T follicular helper cell (primary cell): ENCODE data around the gene NPAS2.

Experiments used
- DNase-seq: peaks from one replicate; pipeline ENCODE4 v3.0.0-alpha.2; 2020; ENCODE audit warnings: low read depth

Gene NPAS2

DNA sequence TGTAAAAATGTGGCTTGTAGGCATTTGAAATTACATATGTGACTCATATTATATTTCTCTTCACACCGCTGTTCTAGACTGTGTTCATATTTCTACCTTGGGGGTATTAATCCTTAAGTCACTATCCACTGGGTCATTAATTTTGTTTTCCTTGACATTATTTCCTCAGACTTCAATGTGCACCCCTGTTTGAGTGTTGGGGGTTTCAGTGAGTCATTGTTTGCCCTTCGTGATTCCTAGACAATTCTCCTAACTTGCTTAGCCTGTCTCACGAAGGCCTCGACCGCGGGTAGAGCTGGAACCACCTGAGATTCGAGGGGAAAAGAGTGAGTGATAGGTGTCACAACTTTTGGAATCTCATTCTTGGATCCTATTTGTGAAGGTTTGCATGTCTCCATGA is 35.1 kb downstream of the NPAS2 start:
- DNase-seq = no peak

DNA sequence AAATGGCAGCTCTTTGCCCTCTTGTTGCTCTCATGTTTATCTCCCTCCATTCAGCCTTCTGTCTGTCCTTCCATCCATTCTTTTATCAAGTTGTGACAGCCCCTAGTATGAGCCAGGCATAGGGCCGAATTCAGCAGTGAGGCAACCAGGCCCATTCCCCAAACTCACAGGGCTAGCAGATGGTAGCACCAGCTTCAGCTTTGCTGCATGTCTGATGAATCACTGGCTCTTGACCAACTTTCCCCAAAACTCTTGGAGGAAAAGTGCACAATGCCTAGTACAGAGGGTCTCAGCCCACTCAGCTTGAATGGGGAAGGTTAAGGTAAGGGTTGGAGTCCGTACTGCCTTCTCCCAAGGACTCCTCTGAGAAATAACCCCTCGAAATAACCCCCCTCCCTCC is 35.7 kb downstream of the NPAS2 start:
- no peak for DNase-seq

DNA sequence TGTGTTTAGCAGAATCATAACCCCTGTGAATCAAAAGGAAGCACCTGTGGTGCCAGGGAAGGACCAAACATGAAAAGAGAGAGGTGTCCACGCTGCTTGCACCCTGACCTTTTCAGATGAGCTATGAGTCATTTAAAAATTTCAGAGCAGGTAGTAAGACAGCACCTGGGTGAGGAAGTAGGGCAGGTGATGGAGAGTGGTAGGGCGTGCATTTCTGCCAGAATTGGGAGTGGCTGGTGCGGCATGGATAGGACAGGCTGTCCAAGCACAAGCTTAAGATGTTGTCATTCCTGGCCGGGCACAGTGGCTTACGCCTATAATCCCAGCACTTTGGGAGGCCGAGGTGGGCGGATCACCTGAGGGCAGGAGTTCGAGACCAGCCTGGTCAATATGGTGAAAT is 36.8 kb downstream of the NPAS2 start:
- DNase-seq = no peak

DNA sequence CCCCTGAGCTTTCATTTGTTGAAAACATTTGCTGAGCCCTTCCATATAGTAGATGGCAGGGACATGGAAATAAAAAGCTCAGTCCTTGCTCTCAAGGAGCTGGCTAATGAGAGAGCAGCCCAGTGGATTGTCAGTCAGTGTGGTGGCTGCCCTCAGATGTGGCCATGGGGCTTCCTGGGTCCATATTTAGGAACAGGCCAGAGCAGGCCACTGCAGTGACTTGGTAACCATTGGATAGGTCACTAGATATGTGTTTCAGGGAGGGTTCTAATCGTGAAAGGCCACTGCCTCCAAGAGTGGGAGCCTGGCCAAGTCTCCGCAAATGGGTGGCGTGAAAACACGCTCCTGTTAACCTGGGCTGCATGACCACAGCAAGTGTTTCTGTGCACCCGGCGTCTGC is 37.4 kb downstream of the NPAS2 start:
- no peak for DNase-seq

DNA sequence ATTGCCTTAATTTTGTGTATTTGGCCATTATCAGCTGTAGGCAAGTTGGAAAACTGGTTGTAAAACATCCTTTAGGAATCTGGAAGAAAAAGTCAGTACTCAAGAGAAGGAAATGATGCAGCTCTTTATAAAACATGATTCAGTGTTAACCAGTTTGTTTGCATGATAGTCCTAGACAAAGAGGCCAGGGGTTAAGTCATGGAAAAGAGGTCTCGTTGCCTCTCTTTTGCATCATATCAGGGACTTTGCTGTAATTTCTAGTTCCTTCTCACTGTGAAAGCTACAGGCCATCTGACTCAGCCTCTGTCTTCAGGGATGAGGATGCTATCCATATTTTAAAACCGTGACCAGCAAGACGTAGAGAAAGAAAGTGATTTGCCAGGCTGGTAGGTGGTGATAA is 38.0 kb downstream of the NPAS2 start:
- DNase-seq = no peak

DNA sequence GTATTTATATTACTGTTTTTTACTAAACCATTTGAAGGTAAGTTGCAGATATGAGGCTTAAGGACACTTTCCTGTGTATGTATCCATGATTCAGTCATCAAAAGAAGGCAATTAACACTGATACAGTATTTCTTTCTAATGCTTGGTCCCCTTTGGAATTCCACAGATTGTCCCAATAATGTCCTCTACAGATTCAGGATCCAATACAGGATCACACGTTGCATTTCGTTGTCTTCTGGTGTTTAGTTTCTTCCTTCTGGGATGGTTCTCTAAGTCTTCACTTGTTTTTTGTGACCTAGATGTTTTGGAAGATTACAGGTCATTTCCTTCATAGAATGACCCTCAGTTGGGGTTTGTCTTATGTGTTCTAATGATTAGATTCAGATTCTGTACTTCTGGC is 40.0 kb downstream of the NPAS2 start:
- no peak for DNase-seq

DNA sequence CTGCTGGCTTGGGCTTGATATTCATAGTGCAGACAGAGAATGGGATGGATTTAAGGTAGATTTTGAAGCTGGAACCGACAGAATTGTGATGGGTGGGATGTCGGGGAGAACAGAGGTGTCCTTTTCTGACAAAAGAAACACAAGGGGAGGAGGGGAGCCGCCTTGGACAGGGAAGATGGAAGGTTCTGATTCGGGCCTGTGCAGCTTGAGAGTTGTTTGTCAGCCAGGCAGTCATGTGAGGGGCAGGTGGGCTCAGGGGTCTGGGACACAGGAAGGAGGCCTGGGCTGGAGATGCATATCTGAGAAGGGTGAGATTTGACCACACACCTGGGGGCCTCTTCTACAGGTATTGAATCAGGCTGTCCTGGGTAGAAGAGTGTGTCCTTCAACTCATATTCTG is 41.4 kb downstream of the NPAS2 start:
- DNase-seq = no peak

DNA sequence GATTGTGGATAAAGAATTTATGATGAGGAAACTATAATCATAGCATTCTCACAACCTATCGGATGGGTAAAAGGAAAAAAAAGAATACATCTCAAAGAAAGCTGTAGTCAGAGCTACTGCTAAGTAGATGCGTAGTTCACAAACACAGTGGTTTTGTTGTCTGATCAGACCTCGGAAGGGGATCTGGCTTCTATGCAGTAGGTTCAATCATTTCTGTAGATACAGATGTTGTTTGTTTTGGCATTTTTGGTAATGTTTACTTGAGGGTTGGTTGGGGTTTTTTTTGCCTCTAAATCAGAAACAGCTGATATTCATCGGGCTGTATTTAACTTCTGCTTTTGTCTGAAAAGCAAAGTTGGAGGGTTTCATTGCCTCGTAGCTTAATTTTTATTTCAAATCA is 42.1 kb downstream of the NPAS2 start:
- no peak for DNase-seq

DNA sequence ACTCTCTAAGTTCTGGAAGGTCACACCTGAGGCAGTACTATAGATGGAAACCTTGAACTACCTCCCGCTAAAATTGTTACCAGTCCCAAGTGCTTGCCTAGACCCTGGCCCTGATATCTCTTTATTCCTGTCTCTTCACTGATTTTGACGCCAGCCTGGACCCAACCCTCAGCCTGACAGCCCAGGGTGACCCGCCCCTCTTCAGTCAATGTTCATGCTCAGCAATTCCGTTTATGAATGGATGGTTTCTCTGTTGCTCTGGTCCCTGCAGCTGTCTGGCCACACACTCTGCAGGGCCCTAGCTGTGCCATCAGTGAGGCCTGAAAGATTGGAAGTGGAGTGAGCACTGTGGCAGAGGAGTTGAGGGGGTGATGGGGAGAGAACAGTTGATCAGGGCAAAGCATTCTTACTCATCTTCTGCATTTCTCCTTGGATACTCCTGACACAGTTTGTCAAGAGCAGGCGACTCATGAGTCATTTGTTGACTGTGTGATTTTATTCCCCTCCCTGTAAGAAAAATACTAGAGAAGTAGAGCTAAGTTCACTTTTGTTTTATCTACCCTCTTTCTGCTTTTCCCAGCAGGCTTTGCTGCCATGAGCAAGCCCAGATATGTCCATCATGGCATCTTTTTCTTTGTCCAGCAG is 46.0 kb downstream of the NPAS2 start:
- DNase-seq = no peak

DNA sequence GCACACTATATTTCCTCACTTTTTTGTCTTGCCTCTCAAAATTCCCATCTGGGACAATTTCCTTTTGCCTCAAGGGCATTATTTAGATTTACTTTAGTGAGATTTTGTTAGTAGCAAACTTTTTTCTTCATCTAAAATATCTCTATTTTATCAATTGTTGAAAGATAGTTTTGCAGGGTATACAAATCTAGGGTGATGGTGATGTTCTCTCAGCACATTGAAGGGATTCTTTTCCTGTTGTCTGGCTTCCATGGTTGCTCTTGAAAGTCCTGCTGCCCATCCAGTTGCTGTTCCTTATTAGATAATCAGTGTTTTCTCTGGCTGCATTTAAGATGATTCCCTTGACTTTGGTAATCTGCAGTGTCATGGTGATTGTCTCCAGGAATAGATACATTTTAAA is 48.1 kb downstream of the NPAS2 start:
- DNase-seq = no peak

DNA sequence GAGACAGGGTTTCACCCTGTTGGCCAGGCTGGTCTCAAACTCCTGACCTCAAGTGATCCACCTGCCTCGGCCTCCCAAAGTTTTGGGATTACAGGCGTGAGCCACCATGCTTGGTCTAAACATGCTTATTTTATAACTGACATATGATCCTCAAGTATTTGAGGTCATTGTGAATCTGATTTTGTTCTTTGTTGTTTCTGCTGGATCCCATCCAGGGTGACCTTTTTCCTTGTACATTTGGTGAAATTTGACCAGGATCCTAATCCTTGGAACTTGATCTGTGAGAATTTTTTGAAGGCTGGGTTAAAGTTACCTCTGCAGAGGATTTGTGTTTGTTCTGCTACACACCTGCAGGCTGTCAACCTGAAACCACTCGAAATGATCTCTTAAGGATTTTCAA is 49.2 kb downstream of the NPAS2 start:
- DNase-seq = no peak

DNA sequence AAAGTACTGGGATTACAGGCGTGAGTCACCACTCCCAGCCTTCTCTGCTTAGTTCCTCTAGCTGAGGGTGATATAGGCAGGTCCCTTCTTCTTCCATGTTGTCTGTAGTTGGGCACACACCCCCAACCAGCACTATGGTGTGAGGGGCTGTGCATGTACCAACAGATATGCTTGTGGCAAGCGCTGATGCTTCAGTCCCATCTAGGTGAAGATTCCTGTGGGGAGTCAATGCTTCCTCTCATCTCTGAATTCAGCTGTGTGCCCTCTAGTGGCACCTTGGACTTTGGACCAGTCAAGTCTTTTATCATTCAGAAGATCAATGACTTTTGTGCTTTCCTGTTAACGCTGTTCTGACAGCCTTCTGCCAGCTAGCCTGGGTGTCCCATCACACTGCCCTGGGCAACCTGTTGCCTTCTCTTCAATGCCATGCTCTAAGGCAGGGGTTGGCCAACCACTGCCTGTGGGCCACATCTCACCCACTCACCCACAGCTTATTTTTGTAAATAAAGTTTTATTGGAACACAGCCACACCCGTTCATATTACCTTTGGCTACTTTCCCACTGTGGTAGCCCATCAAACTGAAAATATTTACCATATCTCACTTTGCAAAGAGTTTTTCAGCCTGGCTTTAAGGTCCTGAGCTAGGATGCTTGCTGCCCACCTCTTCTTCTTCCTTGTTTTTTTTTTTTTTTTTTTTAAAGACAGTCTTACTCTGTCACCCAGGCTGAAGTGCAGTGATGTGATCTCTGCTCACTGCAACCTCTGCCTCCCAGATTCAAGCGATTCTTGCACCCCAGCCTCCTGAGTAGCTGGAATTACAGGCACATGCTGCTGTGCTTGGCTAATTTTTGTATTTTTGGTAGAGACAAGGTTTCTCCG is 51.0 kb downstream of the NPAS2 start:
- DNase-seq = no peak

DNA sequence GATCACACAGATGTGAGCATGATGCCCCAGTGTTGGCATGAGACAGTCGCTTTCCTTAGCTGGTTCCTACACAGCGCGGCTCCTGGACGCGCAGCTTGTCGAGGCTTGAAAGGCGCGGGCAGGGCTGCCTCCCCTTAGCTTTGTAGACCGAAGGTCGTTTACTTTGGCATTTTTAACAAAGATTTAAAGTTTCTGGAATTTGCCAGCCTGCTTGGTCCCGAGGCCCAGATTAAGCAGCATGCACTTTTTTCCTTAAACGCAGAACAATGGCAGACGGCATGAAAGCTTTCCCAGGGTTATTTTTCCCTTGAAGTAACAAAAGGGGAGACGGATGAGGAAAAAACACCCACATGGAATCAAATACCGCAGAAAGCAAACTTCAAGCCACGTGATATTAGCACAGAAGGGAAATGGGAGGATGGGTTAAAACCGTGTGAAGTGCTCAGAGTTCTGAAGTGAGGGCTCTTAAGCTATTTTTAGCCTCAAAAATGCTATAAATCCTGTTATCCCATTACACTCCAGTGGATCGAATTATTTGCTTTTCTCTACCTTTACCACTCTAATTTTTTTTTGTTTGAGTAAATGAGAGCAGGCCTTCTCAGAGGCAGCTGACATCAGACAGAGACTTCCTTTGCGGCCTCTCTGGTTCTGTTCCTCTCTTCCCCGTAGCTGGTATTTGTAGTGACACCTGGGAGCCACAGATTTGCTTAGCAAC is 55.7 kb downstream of the NPAS2 start:
- DNase-seq = no peak

DNA sequence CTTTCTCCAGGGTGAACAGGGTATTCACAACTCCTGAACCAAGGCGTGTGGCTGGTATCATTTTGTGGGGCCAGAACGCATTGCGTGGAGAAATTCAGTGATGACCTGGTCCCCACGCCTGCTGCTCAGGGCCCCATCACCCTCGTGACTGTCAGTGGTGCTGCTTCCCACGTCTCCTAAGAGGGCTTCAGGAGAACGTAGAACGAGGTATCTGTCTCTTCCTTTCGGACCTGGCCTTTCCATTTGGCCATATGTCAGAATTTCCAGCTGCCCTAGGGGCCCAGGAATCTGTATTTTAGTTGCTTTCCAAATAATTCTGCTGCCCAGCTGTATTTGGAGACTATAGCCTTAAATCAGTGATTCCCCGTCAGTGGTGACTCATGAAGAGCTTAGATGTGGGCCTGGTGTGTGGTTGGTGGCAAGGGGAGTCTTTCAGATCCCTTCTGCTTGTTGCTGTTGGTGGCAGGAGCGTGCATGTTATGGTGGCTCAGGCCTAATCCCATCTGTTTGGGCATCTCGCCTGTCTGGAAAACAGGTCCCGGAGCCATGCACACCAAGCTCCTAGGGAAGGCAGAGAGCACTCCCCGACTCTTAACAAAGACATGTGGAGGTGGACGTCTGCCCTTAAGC is 56.4 kb downstream of the NPAS2 start:
- no peak for DNase-seq

DNA sequence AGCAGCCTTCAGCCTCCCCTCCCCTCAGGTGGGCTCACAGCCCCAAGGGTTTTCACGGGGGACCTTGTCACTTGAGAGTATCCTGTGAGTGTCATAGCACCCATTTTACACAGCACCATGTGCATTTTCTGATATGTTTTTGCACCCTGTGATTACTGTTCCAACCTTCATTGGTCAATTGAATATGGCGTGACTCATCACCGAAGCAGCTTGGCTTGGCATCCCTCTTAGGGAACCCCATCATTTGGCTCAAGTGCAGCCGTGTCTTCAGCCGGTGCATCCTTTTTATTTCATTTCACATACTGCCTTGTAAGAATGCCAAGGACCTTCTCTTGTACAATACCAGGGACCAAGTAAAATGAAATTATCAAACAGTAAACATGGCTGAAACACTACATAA is 57.6 kb downstream of the NPAS2 start:
- DNase-seq = no peak

DNA sequence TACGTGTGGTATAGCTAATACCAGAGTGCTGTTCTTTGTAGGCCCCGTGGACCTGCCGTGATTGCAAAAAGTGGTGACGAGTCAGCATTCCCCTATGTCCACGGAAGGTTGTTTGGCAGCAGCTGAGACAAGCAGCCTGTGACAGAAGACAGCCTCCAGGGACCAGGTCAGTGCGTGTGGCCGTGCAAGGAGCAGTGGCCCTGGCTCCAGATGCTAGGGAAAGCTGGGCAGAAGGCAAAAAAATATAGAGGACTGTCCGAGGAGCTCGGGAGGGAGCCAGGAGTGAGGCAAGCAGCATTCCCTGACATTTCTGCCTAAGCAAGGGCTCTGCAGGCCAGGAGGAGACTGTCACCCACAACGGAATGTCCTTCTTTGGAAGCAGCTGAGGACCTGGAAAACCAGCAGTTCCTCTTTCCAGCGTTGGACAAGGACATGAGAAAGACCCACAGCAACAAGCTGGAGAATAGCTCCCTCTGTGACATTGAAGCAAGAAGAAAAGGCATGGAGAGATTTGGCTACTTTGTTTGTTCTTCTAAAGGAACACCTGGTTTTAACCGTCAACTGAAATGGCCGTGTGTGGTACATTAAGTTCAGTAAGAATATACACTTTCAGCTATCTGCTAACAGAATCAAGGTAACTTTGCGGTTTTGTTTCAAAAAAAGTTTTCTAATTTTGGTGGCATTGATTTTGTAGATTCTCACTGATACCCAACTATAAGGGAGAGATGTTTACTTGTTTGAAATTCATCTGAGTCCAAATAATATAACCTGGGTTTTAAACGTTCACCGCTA is 58.3 kb downstream of the NPAS2 start:
- DNase-seq = no peak

DNA sequence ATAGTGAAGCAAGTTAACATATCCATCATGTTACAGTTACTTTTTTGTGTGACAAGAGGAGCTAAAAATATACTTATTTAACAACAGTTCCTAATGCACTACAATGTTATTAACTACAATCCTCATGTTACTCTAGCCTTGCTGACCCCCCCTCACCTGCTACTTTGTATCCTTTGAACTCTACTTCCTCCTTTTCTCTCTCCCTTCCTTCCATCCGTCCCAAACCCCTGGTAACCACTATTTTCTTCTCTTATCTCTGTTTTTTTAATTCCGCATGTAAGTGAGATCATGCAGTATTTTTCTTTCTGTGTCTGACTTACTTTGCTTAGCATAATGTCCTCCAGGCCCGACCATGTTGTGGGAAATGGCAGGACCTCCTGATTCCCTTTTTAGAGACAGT is 59.4 kb downstream of the NPAS2 start:
- no peak for DNase-seq

DNA sequence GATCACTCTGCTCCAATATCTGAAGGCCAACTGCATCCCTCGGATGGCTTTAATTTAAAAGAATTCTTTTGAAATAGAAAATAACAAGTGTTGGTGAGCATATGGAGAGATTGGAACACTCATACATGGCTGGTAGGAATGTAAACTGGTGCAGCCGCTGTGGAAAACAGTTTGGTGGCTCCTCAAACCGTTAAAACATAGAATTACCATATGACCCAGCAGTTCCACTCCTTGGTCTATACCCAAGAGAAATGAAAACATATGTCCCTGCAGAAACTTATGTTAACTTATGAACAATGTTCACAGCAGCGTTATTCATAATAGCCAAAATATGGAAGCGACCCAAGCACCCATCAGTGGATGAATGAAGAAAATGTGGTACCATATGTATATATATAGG is 60.1 kb downstream of the NPAS2 start:
- no peak for DNase-seq

DNA sequence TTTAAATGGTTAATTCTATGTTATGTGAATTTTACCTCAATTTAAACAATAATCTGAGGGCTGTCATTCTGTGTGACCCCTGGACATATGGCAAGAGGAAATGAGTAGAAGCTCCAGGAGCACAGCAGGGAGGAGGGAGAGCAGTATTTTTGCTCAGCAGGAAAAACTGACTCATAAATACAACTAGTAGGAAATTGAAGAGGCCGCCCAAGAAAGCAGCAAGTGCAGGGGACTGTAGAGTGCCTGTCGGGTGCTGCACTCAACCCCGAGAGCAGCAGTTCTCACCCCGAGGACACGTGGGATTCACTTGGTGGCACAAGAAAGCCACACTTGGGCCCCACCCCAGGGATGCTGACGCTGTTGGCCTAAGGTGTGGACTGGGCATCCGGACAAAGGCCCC is 60.8 kb downstream of the NPAS2 start:
- no peak for DNase-seq

DNA sequence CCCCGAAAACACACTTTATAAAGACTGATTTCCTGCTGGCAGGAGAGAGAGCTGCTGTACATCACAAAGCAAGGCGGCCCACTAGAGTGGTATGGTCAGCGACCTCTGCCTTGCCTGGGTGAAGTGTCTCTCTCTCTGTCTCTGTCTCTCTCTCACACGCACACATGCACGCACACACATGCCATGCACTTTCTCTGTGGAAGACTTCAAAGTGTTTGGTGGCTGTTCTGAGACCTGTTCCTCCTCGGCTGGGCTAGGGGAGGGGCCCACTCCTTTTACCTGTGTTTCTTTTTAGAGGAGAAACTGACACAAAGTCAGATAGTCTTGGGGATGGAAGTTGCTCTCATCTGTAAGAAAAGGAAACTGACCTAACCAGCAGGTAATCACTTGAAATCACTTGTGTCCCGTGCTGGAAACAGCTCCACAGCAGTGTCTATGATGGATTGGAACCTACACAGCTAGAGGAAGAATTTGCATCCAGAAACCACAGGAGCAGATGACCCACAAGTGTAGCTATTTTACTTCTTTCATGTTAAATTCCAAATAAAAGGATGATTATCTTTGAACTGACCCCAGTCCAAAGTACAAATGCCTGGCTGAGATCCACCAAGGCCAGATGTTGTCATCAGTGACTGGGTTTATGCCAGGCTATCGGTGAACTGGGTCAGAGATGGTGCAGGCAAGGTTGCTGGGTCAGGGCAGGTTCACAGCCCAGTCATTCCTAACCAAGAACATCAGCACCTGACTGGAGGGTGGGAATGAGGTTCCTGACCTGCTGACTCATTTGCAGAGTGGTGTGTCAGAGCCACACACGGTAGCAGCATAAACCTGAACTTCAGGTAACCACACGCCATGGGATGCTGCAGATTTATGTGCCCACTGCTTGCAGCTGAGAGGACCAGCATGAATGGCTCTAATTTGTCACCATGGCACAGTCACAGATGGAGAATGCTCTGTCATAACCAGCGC is 63.0 kb downstream of the NPAS2 start:
- no peak for DNase-seq
